Mesendoderm (in vitro differentiated cells): ENCODE results near the gene GPATCH8.

Experiments
- DNase-seq: peaks from one replicate; pipeline ENCODE4 v3.0.0; 2013
- H2AK5ac ChIP-seq: 2 replicates; pipeline ENCODE4 v1.6.1; 2013; ENCODE audit warnings: low read length, inconsistent platforms
- H2BK120ac ChIP-seq: 2 replicates; pipeline ENCODE4 v1.6.1; 2013; ENCODE audit warnings: low read depth, mild to moderate bottlenecking, low read length, moderate library complexity, mixed read lengths
- H2BK15ac ChIP-seq: replicated peaks from 2 replicates; pipeline ENCODE4 v1.6.1; 2013; ENCODE audit warnings: low read depth, mild to moderate bottlenecking, moderate library complexity
- H2BK5ac ChIP-seq: 2 replicates; pipeline ENCODE4 v1.6.1; 2013; ENCODE audit warnings: low read length, inconsistent platforms
- H3K18ac ChIP-seq: 2 replicates; pipeline ENCODE4 v1.6.1; 2013; ENCODE audit warnings: mild to moderate bottlenecking, low read length, mixed read lengths
- H3K23ac ChIP-seq: one replicate; pipeline ENCODE4 v1.6.1; 2013; ENCODE audit warnings: low read length
- H3K27ac ChIP-seq: 2 replicates; pipeline ENCODE4 v1.5.1; 2013; ENCODE audit warnings: low read depth, mild to moderate bottlenecking, inconsistent platforms, low read length, moderate library complexity
- H3K27me3 ChIP-seq: 2 replicates; pipeline ENCODE4 v1.6.1; 2013; ENCODE audit warnings: low read length, control low read depth, mild to moderate bottlenecking, inconsistent platforms; ENCODE audit not compliant: insufficient read depth, poor library complexity
- H3K36me3 ChIP-seq: 2 replicates; pipeline ENCODE4 v1.6.1; 2013; ENCODE audit warnings: low read length, inconsistent platforms; ENCODE audit not compliant: control insufficient read depth, insufficient read depth
- H3K4ac ChIP-seq: one replicate; pipeline ENCODE4 v1.6.1; 2013; ENCODE audit warnings: low read depth, mild to moderate bottlenecking, low read length, moderate library complexity
- H3K4me1 ChIP-seq: 2 replicates; pipeline ENCODE4 v1.6.1; 2013; ENCODE audit warnings: low read depth, low read length, inconsistent platforms; ENCODE audit not compliant: control insufficient read depth
- H3K4me2 ChIP-seq: 2 replicates; pipeline ENCODE4 v1.6.1; 2013; ENCODE audit warnings: low read length
- H3K4me3 ChIP-seq: 2 replicates; pipeline ENCODE4 v1.5.1; 2013; ENCODE audit warnings: mild to moderate bottlenecking, low read length
- H3K56ac ChIP-seq: one replicate; pipeline ENCODE4 v1.6.1; 2013; ENCODE audit warnings: low read length
- H3K79me1 ChIP-seq: 2 replicates; pipeline ENCODE4 v1.6.1; 2013; ENCODE audit warnings: low read length, inconsistent platforms
- H3K79me2 ChIP-seq: 2 replicates; pipeline ENCODE4 v1.6.1; 2013; ENCODE audit warnings: mild to moderate bottlenecking, low read length; ENCODE audit not compliant: control insufficient read depth, insufficient read depth
- H3K9ac ChIP-seq: 2 replicates; pipeline ENCODE4 v1.6.1; 2013; ENCODE audit warnings: low read length, inconsistent platforms
- H4K5ac ChIP-seq: one replicate; pipeline ENCODE4 v1.6.1; 2013; ENCODE audit warnings: low read length
- H4K8ac ChIP-seq: one replicate; pipeline ENCODE4 v1.6.1; 2013; ENCODE audit warnings: low read depth, mild to moderate bottlenecking, control low read depth, low read length, moderate library complexity
- WGBS: extraction: QIAGEN DNeasy Blood & Tissue Kit; methylation state at CpG from one replicate; pipeline ENCODE4 v1.1.7; 2013; ENCODE audit warnings: low lambda C conversion rate, missing lambda C conversion rate; ENCODE audit not compliant: insufficient coverage; ENCODE audit errors: extremely low coverage; 5-methylcytosine and 5-hydroxymethylcytosine counted together

The GPATCH8 gene

GRCh38 chr17:44546671-44547606 lies 43.7 kb upstream of the GPATCH8 start:
- WGBS, result no CpG with 5 or more reads among the region's 4 CpGs
- no peak overlapping the region for H3K4me3 ChIP-seq
- no peak overlapping the region for H3K9ac ChIP-seq
- H3K4me1 ChIP-seq, result peaks cover 23% of the 10 kb centered on the region
- peak overlapping the region; percentile 68 for H3K18ac ChIP-seq
- H3K23ac ChIP-seq, result no peak overlapping the region
- peak overlapping the region; percentile 20 for H2AK5ac ChIP-seq
- H3K56ac ChIP-seq, result no peak overlapping the region
- no peak overlapping the region for H3K4me2 ChIP-seq
- H2BK5ac ChIP-seq, result no peak overlapping the region
- peak overlapping the region; percentile 46 for H2BK120ac ChIP-seq
- H4K8ac ChIP-seq, result no peak overlapping the region
- H3K27me3 ChIP-seq, result no peaks in the 10 kb centered on the region
- H3K79me2 ChIP-seq, result no peaks in the 10 kb centered on the region
- H2BK15ac ChIP-seq, result no peak overlapping the region
- no peak overlapping the region for H4K5ac ChIP-seq
- H3K36me3 ChIP-seq, result no peaks in the 10 kb centered on the region
- H3K27ac ChIP-seq, result peak overlapping the region; percentile 22
- H3K79me1 ChIP-seq, result no peaks in the 10 kb centered on the region
- peak overlapping the region; percentile 18 for H3K4ac ChIP-seq
- no peak for DNase-seq

- peak overlapping the region; percentile 65 for H3K27ac ChIP-seq
- no peaks in the 10 kb centered on the region for H3K79me2 ChIP-seq
- H3K79me1 ChIP-seq, result no peaks in the 10 kb centered on the region
- DNase-seq, result no peak
- peak overlapping the region; percentile 31 for H3K9ac ChIP-seq
- no peak overlapping the region for H3K4me3 ChIP-seq
- WGBS, result no CpG with 5 or more reads among the region's 5 CpGs
- no peak overlapping the region for H2AK5ac ChIP-seq
- peak overlapping the region; percentile 60 for H3K4ac ChIP-seq
- no peak overlapping the region for H4K5ac ChIP-seq
- peak overlapping the region; percentile 61 for H2BK5ac ChIP-seq
- peaks cover 34% of the 10 kb centered on the region for H3K4me1 ChIP-seq
- peak overlapping the region; percentile 76 for H3K18ac ChIP-seq
- H2BK15ac ChIP-seq, result no peak overlapping the region
- H3K23ac ChIP-seq, result no peak overlapping the region
- peak overlapping the region; percentile 47 for H3K56ac ChIP-seq
- H3K4me2 ChIP-seq, result no peak overlapping the region
- H3K36me3 ChIP-seq, result no peaks in the 10 kb centered on the region
- peaks cover 3% of the 10 kb centered on the region for H3K27me3 ChIP-seq
- H2BK120ac ChIP-seq, result no peak overlapping the region
- H4K8ac ChIP-seq, result no peak overlapping the region
Measured at GRCh38 chr17:44543905-44544523, 40.8 kb upstream of the GPATCH8 start.

- Histone ChIP-seq H4K8ac (no peak overlapping the region), H3K27me3 (peaks cover 5% of the 10 kb centered on the region), H3K18ac (peak overlapping the region; percentile 84), H3K36me3 (no peaks in the 10 kb centered on the region), H3K4me1 (peaks cover 32% of the 10 kb centered on the region), H3K27ac (peak overlapping the region; percentile 97), H3K9ac (no peak overlapping the region), H2BK5ac (peak overlapping the region; percentile 66), H3K79me1 (no peaks in the 10 kb centered on the region), H3K4ac (peak overlapping the region; percentile 59), H3K23ac (no peak overlapping the region), H3K56ac (peak overlapping the region; percentile 73), H4K5ac (no peak overlapping the region), H2BK120ac (peak overlapping the region; percentile 97), H3K4me2 (peak overlapping the region; percentile 28), H3K4me3 (no peak overlapping the region), H2BK15ac (no peak overlapping the region), H3K79me2 (no peaks in the 10 kb centered on the region), H2AK5ac (no peak overlapping the region)
- peak; percentile 99 for DNase-seq
- WGBS, result no CpG with 5 or more reads among the region's 5 CpGs
Measured at GRCh38 chr17:44543213-44543904, 40.2 kb upstream of the GPATCH8 start.

- H3K4me1 ChIP-seq, result peaks cover 26% of the 10 kb centered on the region
- no peak overlapping the region for H3K23ac ChIP-seq
Measured at GRCh38 chr17:44541884-44542581, 38.8 kb upstream of the GPATCH8 start.

GRCh38 chr17:44540246-44541084 lies 37.3 kb upstream of the GPATCH8 start:
- Histone ChIP-seq H3K56ac (peak overlapping the region; percentile 56), H3K79me1 (no peaks in the 10 kb centered on the region), H3K4me2 (peak overlapping the region; percentile 10), H2BK120ac (no peak overlapping the region), H4K5ac (no peak overlapping the region), H3K4me1 (peaks cover 34% of the 10 kb centered on the region), H3K18ac (peak overlapping the region; percentile 81), H3K27ac (peak overlapping the region; percentile 25), H3K4me3 (no peak overlapping the region), H3K27me3 (peaks cover 5% of the 10 kb centered on the region), H4K8ac (no peak overlapping the region), H2BK15ac (no peak overlapping the region), H3K4ac (peak overlapping the region; percentile 22), H3K79me2 (no peaks in the 10 kb centered on the region), H3K23ac (no peak overlapping the region), H2AK5ac (no peak overlapping the region), H2BK5ac (no peak overlapping the region), H3K9ac (no peak overlapping the region), H3K36me3 (no peaks in the 10 kb centered on the region)
- peak; percentile 96 for DNase-seq
- WGBS, result no CpG with 5 or more reads among the region's 11 CpGs

More at GRCh38 chr17:44541884-44542581, 38.8 kb upstream of the GPATCH8 start:
- peaks cover 5% of the 10 kb centered on the region for H3K27me3 ChIP-seq
- no peak overlapping the region for H3K4ac ChIP-seq
- no peaks in the 10 kb centered on the region for H3K79me1 ChIP-seq
- WGBS, result no CpG with 5 or more reads among the region's 8 CpGs
- H3K9ac ChIP-seq, result peak overlapping the region; percentile 44
- no peak overlapping the region for H4K5ac ChIP-seq
- H2BK120ac ChIP-seq, result peak overlapping the region; percentile 33
- H2BK15ac ChIP-seq, result peak overlapping the region; percentile 27
- H2AK5ac ChIP-seq, result peak overlapping the region; percentile 99
- no peak overlapping the region for H3K4me3 ChIP-seq
- peak overlapping the region; percentile 68 for H2BK5ac ChIP-seq
- no peaks in the 10 kb centered on the region for H3K36me3 ChIP-seq
- no peaks in the 10 kb centered on the region for H3K79me2 ChIP-seq
- H3K56ac ChIP-seq, result peak overlapping the region; percentile 85
- peak overlapping the region; percentile 69 for H3K27ac ChIP-seq
- H4K8ac ChIP-seq, result no peak overlapping the region
- peak; percentile 79 for DNase-seq
- H3K4me2 ChIP-seq, result peak overlapping the region; percentile 18
- peak overlapping the region; percentile 41 for H3K18ac ChIP-seq
